GM23248 (cell line): ENCODE data around the gene UBALD1.

Experiments used
- EZH2 ChIP-seq: fragments of 200-600 bp; sonication (generic); IDR thresholded peaks from 2 replicates; pipeline ENCODE4 v1.6.1; 2018; ENCODE audit warnings: antibody characterized with exemption, mild to moderate bottlenecking; ENCODE audit not compliant: insufficient read depth, poor library complexity, severe bottlenecking
- EZH2phosphoT487 ChIP-seq: fragments of 200-600 bp; sonication (generic); IDR thresholded peaks from 2 replicates; pipeline ENCODE4 v1.6.1; 2018; ENCODE audit warnings: antibody characterized with exemption, moderate library complexity, mild to moderate bottlenecking, low read depth; ENCODE audit not compliant: insufficient read depth

- TF ChIP-seq EZH2phosphoT487, result no peak
- no peak for TF ChIP-seq EZH2
Measured at GRCh38 chr16:4574919-4575705, 39.6 kb downstream of the UBALD1 start.
